ENCODE measurements around the gene EIF4E3.

DNA sequence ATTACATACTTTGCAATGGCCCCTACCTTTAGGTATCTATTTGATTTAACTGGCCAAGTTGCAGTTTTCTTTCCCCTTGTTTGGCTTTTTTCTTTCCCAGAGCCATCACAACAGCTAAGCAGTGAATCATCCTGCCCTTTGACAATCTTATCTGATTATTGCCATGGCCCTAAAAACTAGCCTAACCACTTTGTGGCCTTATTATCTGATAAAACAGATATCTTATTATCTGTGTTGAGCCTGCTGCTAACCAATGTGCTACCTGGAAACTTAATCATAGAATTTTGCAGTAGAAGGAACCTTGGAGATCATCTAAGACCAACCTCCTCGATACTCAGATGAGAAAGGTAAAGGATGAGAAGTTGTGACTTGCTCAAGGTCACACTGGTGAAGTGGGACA, 37.1 kb downstream of the EIF4E3 start:
- TF ChIP-seq, protein P1, sequence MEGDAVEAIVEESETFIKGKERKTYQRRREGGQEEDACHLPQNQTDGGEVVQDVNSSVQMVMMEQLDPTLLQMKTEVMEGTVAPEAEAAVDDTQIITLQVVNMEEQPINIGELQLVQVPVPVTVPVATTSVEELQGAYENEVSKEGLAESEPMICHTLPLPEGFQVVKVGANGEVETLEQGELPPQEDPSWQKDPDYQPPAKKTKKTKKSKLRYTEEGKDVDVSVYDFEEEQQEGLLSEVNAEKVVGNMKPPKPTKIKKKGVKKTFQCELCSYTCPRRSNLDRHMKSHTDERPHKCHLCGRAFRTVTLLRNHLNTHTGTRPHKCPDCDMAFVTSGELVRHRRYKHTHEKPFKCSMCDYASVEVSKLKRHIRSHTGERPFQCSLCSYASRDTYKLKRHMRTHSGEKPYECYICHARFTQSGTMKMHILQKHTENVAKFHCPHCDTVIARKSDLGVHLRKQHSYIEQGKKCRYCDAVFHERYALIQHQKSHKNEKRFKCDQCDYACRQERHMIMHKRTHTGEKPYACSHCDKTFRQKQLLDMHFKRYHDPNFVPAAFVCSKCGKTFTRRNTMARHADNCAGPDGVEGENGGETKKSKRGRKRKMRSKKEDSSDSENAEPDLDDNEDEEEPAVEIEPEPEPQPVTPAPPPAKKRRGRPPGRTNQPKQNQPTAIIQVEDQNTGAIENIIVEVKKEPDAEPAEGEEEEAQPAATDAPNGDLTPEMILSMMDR (IDR thresholded peaks at IDR 0.05; ENCODE audit: low read length): no peak
- TF ChIP-seq EZH2phosphoT487 (IDR thresholded peaks at IDR 0.05; ENCODE audit: low read length): no peak

Measured in MM.1S (cell line).